ENCODE data around the gene FSTL4. TPM values are rescaled to one million over a fixed set of nuclear protein-coding genes. Genes with fewer than 3 reads are reported as not detected.

The FSTL4 gene
- total RNA-seq, 1 donor from 2014 or later = 14.3 TPM

DNA sequence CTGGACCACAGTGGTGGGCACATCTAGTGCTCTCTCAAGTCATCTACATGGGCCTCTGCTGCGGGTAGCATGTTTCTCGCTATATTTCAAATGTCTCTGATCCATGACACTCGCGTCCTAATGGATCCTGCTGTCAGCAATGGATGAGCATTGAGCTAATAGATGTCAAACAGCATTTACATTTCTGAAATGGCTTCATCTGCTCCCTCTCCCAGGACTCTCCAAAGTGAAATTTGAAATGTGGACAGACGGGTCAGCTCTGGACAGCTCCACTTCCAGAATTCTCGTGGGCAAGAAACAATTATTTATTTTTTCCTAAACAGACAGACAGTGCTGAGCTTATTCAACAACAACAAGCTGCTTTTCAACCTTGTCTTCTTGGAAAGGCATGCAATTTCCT is 58.1 kb downstream of the FSTL4 start:
- Mint-ChIP-seq H3K4me3 (no peak overlapping the region), H3K9me3 (no peaks in the 10 kb centered on the region), H3K4me1 (peaks cover 9% of the 10 kb centered on the region), H3K36me3 (no peaks in the 10 kb centered on the region), H3K27ac (no peak overlapping the region), H3K27me3 (ENCODE audit: low read depth) (peaks cover 20% of the 10 kb centered on the region)
- DNase-seq (ENCODE audit: low spot score in 2 of 2, unreplicated experiment in 2 of 2) = no peak
- TF ChIP-seq, protein P1, sequence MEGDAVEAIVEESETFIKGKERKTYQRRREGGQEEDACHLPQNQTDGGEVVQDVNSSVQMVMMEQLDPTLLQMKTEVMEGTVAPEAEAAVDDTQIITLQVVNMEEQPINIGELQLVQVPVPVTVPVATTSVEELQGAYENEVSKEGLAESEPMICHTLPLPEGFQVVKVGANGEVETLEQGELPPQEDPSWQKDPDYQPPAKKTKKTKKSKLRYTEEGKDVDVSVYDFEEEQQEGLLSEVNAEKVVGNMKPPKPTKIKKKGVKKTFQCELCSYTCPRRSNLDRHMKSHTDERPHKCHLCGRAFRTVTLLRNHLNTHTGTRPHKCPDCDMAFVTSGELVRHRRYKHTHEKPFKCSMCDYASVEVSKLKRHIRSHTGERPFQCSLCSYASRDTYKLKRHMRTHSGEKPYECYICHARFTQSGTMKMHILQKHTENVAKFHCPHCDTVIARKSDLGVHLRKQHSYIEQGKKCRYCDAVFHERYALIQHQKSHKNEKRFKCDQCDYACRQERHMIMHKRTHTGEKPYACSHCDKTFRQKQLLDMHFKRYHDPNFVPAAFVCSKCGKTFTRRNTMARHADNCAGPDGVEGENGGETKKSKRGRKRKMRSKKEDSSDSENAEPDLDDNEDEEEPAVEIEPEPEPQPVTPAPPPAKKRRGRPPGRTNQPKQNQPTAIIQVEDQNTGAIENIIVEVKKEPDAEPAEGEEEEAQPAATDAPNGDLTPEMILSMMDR (IDR thresholded peaks at IDR 0.05; ENCODE audit: unreplicated experiment) = no peak

DNA sequence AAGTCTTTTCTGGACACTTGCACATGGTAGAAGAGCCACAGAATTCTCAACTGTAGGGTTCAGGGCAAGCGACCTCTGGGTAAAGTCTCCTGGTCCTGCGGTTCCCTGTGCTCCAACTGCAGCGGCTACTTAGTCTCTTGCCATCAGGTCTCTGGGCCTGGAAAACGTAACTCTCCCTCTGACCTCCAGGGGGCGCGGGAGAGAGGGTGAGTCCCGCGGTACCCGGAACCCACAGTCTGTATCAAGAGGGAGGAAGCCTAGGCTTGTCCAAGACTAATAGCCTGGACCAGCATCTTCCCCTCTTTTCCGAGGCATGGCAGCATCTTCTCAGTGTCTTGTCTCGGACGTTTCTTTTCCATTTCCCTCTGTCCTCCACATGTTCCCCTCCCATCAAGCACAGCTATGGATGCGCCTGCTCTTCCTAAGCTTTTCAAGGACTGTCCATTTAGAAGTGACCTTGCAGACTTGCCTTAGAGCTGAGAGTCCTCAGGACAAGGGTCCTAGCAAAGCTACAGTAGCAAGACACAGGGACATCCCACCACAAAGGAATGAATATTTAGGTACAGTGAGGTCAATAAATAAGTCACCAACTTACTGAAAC is 59.3 kb downstream of the FSTL4 start:
- Mint-ChIP-seq H3K27ac (no peak overlapping the region), H3K27me3 (ENCODE audit: low read depth) (peaks cover 24% of the 10 kb centered on the region), H3K36me3 (no peaks in the 10 kb centered on the region), H3K4me1 (no peaks in the 10 kb centered on the region), H3K4me3 (no peak overlapping the region), H3K9me3 (peaks cover 6% of the 10 kb centered on the region)
- peak in 1 of 2 experiments; percentile 48 for DNase-seq (ENCODE audit: low spot score in 2 of 2, unreplicated experiment in 2 of 2)
- TF ChIP-seq, protein P1 (IDR thresholded peaks at IDR 0.05; ENCODE audit: unreplicated experiment) = peak; percentile 74

DNA sequence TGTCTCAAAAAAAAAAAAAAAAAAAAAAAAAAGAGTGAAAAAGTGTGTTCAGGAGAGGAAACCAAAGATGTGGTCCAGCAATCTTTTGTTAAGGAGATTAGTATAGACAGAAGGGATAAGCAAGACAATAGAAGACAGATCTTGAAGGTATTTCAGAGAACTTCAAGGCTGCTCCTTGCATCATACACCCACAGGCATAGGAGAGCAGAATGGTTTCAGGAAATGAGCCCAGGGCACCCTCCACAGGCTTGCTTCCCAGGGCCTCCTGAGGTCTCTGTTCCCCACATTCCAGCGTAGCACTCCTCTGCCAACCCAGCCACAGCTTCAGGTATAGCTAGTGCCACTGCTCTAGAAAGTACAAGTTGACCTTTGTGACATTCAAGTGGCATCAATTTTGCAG is 65.8 kb downstream of the FSTL4 start:
- H3K27me3 Mint-ChIP-seq (ENCODE audit: low read depth) = peaks cover 24% of the 10 kb centered on the region

DNA sequence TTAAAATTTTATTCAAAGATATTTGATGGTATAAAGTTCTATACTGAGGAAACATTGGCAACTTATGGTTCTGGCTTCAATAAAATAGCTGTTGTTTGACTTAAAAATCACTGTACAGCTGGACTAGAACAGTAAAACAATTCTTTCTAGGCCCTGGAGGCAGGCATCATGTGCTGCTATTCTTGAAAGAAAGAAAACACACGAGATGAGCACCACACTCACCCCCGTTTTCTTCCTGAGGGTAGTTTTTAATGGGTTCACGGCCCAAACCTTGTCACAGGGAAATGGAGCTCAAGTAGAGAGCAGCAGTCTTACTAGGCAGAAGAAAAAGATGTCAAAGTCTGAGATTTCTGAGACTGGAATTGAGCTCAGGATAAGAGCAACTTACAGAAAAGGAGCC is 68.0 kb downstream of the FSTL4 start:
- TF ChIP-seq, protein P1 (IDR thresholded peaks at IDR 0.05; ENCODE audit: unreplicated experiment) = no peak
- Mint-ChIP-seq H3K27me3 (ENCODE audit: low read depth) (peaks cover 21% of the 10 kb centered on the region), H3K9me3 (peaks cover 22% of the 10 kb centered on the region), H3K36me3 (peaks cover 3% of the 10 kb centered on the region), H3K4me3 (no peak overlapping the region), H3K27ac (no peak overlapping the region), H3K4me1 (peaks cover 5% of the 10 kb centered on the region)
- no peak for DNase-seq (ENCODE audit: low spot score in 2 of 2, unreplicated experiment in 2 of 2)

More for the DNA sequence above, 65.8 kb downstream of the FSTL4 start:
- Mint-ChIP-seq H3K4me1 (no peaks in the 10 kb centered on the region), H3K9me3 (peaks cover 22% of the 10 kb centered on the region), H3K27ac (no peak overlapping the region), H3K4me3 (no peak overlapping the region), H3K36me3 (peaks cover 3% of the 10 kb centered on the region)
- TF ChIP-seq, protein P1 (IDR thresholded peaks at IDR 0.05; ENCODE audit: unreplicated experiment) = no peak
- no peak for DNase-seq (ENCODE audit: low spot score in 2 of 2, unreplicated experiment in 2 of 2)

DNA sequence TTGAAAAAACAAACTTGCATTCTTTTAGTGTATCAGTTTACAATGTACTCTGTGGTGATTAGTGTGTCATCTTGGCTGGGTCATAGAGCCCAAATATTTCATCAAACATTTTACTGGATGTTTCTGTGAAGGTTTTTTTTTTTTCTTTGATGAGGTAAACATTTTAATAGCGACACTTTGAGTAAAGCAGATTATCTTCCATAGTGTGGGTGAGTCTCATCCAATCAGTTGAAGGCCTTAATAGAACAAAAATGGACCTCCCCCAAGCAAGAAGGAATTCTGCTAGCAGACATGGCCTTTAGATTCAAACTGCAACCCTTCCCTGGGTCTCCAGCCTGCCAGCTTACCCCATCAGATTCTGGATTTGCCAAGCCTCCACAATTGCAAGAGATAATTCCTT is 72.5 kb downstream of the FSTL4 start:
- Mint-ChIP-seq H3K27me3 (ENCODE audit: low read depth) (peaks cover 21% of the 10 kb centered on the region), H3K36me3 (no peaks in the 10 kb centered on the region), H3K4me1 (peaks cover 7% of the 10 kb centered on the region), H3K4me3 (no peak overlapping the region), H3K9me3 (no peaks in the 10 kb centered on the region), H3K27ac (no peak overlapping the region)
- no peak for DNase-seq (ENCODE audit: low spot score in 2 of 2, unreplicated experiment in 2 of 2)
- TF ChIP-seq, protein P1 (IDR thresholded peaks at IDR 0.05; ENCODE audit: unreplicated experiment) = no peak
